Measurements from ENCODE around the gene NEDD9. TPM values are rescaled to one million over a fixed set of nuclear protein-coding genes. Genes with fewer than 3 reads are reported as not detected.

Gene NEDD9
- total and polyA plus RNA-seq, 10 of the 15 experiments (the other 5 are each of a cell fraction or from before 2014, with no cell fraction given), result 4.9 to 92.6 (median 14.6) TPM

GRCh38 chr6:11189865-11190624 lies 42.4 kb downstream of the NEDD9 start:
- ChIA-PET RAD21 (ENCODE audit: unreplicated experiment) (no interaction called here), SMC1A (ENCODE audit: uncharacterized antibody, unreplicated experiment) (interaction anchor here (0.6 to 1.1 kb wide), 3 partner anchors 12 to 60 kb away, joined by 3 to 4 read pairs (median 3); no protein-coding TSS in a partner anchor), CTCF (interaction anchor here (1.3 to 2.9 kb wide), 2 partner anchors 12 to 18 kb away, joined by 3 to 13 read pairs; no protein-coding TSS in a partner anchor), POLR2A (interaction anchor here (2.1 kb wide), 1 partner anchor 9 kb away, joined by 6 read pairs; no protein-coding TSS in a partner anchor)
- 98% methylated on average over 21 of the region's 21 CpGs for WGBS (ENCODE audit: insufficient coverage, insufficient replicate concordance, low lambda C conversion rate, missing lambda C conversion rate)
- TF ChIP-seq MTA3 (IDR thresholded peaks at IDR 0.05; ENCODE audit: borderline replicate concordance, low read length), result no peak
- no peak for TF ChIP-seq MYC (IDR thresholded peaks at IDR 0.05; ENCODE audit: insufficient read depth, insufficient read length, insufficient replicate concordance, low read length, severe bottlenecking)
- no peak for TF ChIP-seq RB1 (IDR thresholded peaks at IDR 0.05; ENCODE audit: borderline replicate concordance)
- TF ChIP-seq SREBF1 (IDR thresholded peaks at IDR 0.05; ENCODE audit: low read length), result no peak
- no peak for TF ChIP-seq BCL3 (IDR thresholded peaks at IDR 0.05; ENCODE audit: borderline replicate concordance, insufficient read depth, low read depth, low read length, poor library complexity, severe bottlenecking)
- no peak for TF ChIP-seq CBFB (IDR thresholded peaks at IDR 0.05; ENCODE audit: low read depth)
- TF ChIP-seq ZNF384 (IDR thresholded peaks at IDR 0.05; ENCODE audit: borderline replicate concordance, low read depth, low read length), result no peak
- H3K4me2 ChIP-seq (ENCODE audit: control insufficient read depth, insufficient read depth), result no peak overlapping the region
- H3K27ac ChIP-seq (ENCODE audit: control insufficient read depth, insufficient read depth), result no peak overlapping the region
- ATAC-seq (no peak), DNase-seq (ENCODE audit: low read depth, low spot score) (no peak), FAIRE-seq (no peak)
- H2AFZ ChIP-seq (ENCODE audit: control insufficient read depth, low read depth, low read length), result no peak overlapping the region
- H3K9me3 ChIP-seq (replicated peaks; ENCODE audit: control insufficient read depth, insufficient read depth, low read length), result no peaks in the 10 kb centered on the region
- no peak overlapping the region for H3K4me3 ChIP-seq
- peaks cover 10 to 42% of the 10 kb centered on the region in 2 experiments for H3K36me3 ChIP-seq (ENCODE audit: control insufficient read depth in 2 of 2, insufficient read depth in 2 of 2, low read length in 1 of 2)
- in situ Hi-C loops (cut with MboI), result no loop called here
- H3K9ac ChIP-seq (ENCODE audit: control insufficient read depth, insufficient read depth, low read length), result no peak overlapping the region
- H3K79me2 ChIP-seq (ENCODE audit: control insufficient read depth, insufficient read depth, low read length), result no peaks in the 10 kb centered on the region; the same call in 1 of the 2 replicates
- H4K20me1 ChIP-seq (ENCODE audit: control insufficient read depth, insufficient read depth), result no peaks in the 10 kb centered on the region
- intact Hi-C loops (cut with micrococcal nuclease; ENCODE audit: unreplicated experiment), result no loop called here
- BruUV-seq (replicated peaks), result no TSS peak
- H3K4me1 ChIP-seq (ENCODE audit: control insufficient read depth, insufficient read depth, low read length), result no peaks in the 10 kb centered on the region
- H3K27me3 ChIP-seq (replicated peaks in 1 of 2; ENCODE audit: control insufficient read depth in 2 of 2, insufficient read depth in 2 of 2, low read length in 1 of 2), result no peaks in the 10 kb centered on the region

Measured in GM12878 (cell line).